22Rv1 (cell line): Measurements from ENCODE around the gene AASDHPPT.

Experiments
- H3K27ac ChIP-seq: fragments of 450-650 bp; 2 replicates; pipeline ENCODE4 v1.5.1; 2017
- CTCF ChIP-seq: fragments of 450-650 bp; IDR thresholded peaks from 2 replicates; pipeline ENCODE4 v1.5.1; 2017; ENCODE audit warnings: mild to moderate bottlenecking
- ZFX ChIP-seq: fragments of 450-650 bp; IDR thresholded peaks from 2 replicates; pipeline ENCODE4 v1.6.1; 2017; ENCODE audit warnings: antibody characterized with exemption, borderline replicate concordance

Gene AASDHPPT

GRCh38 chr11:106077609-106078455 is at the start of gene AASDHPPT:
TSS of gene AASDHPPT (plus strand) at chr11:106077662. CDS start at chr11:106077711, 49 bp downstream.
- H3K27ac ChIP-seq: peak within 1 kb of the TSS; percentile 76
- TF ChIP-seq CTCF: 0 out of 2 replicates have a peak, but pooled peaks have one; percentile 5
- no peak for TF ChIP-seq ZFX

GRCh38 chr11:106030609-106031008 is 46.9 kb upstream of the AASDHPPT start:
- H3K27ac ChIP-seq: no peak overlapping the region
- no peak for TF ChIP-seq CTCF
- TF ChIP-seq ZFX: no peak

- TF ChIP-seq CTCF (no peak), ZFX (no peak)
- no peak overlapping the region for H3K27ac ChIP-seq
Observed at GRCh38 chr11:106031202-106031810, 46.2 kb upstream of the AASDHPPT start.

GRCh38 chr11:106031936-106032335 is 45.5 kb upstream of the AASDHPPT start:
- no peak overlapping the region for H3K27ac ChIP-seq
- TF ChIP-seq ZFX: no peak
- TF ChIP-seq CTCF: no peak

GRCh38 chr11:106032861-106033260 is 44.6 kb upstream of the AASDHPPT start:
- H3K27ac ChIP-seq: no peak overlapping the region
- TF ChIP-seq CTCF: no peak
- no peak for TF ChIP-seq ZFX

- no peak overlapping the region for H3K27ac ChIP-seq
- TF ChIP-seq CTCF (no peak), ZFX (no peak)
Observed at GRCh38 chr11:106043540-106043939, 33.9 kb upstream of the AASDHPPT start.

GRCh38 chr11:106047631-106048030 is 29.8 kb upstream of the AASDHPPT start:
- TF ChIP-seq CTCF: no peak
- no peak for TF ChIP-seq ZFX
- no peak overlapping the region for H3K27ac ChIP-seq
